ENCODE data around the gene CLEC19A. TPM values are rescaled to one million over a fixed set of nuclear protein-coding genes. Genes with fewer than 3 reads are reported as not detected.

CLEC19A gene
- total and polyA plus RNA-seq, 2 experiments from 2014 or later = not detected

DNA sequence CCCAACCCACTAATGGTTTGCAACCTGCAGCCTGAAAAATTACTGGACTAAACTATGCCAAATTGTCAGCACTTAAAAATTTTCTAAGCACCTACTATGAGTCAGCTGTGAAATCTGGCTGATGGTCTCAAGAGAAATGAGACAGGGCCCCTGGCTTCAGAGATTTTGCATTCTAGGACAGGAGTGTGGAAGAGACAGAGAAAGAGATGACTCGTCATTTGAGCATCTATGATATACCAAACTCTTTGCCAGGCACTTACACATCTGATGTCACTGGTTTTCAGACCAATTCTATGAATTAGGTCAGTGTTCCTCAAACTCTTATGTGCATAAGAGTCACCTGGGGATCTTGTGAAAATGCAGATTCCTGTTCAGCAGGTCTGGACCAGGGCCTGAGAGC is 44.4 kb downstream of the CLEC19A start:
- H3K4me3 Mint-ChIP-seq = no peak overlapping the region
- peaks cover 2% of the 10 kb centered on the region for H3K27me3 Mint-ChIP-seq (ENCODE audit: insufficient read depth, low read depth, poor library complexity)

More for the DNA sequence above, 44.4 kb downstream of the CLEC19A start:
- Mint-ChIP-seq H3K9me3 (peaks cover 19% of the 10 kb centered on the region; the same call in 2 of the 3 replicates), H3K36me3 (ENCODE audit: low read depth) (peaks cover 5% of the 10 kb centered on the region; the same call in 2 of the 3 replicates), H3K4me1 (peaks cover 6% of the 10 kb centered on the region; the same call in 2 of the 3 replicates), H3K27ac (no peak overlapping the region)
- no peaks in the 10 kb centered on the region for H3K9me2 ChIP-seq (ENCODE audit: insufficient read depth)
- H4K20me1 ChIP-seq (replicated peaks; ENCODE audit: insufficient read depth) = no peaks in the 10 kb centered on the region
- no peaks in the 10 kb centered on the region for H3K27me3 ChIP-seq (ENCODE audit: insufficient read depth)
- no peaks in the 10 kb centered on the region for H3F3A ChIP-seq (replicated peaks; ENCODE audit: low read depth)
- no peaks in the 10 kb centered on the region for H3K79me2 ChIP-seq (replicated peaks; ENCODE audit: insufficient read depth)
- ATAC-seq (no peak), DNase-seq (ENCODE audit: low spot score) (no peak)
- no peaks in the 10 kb centered on the region for H3K36me3 ChIP-seq (ENCODE audit: insufficient read depth)
- no peak overlapping the region for H3K27ac ChIP-seq (ENCODE audit: low read depth)
- H3K4me2 ChIP-seq = no peak overlapping the region
- H3K4me3 ChIP-seq = no peak overlapping the region
- TF ChIP-seq, protein P1, sequence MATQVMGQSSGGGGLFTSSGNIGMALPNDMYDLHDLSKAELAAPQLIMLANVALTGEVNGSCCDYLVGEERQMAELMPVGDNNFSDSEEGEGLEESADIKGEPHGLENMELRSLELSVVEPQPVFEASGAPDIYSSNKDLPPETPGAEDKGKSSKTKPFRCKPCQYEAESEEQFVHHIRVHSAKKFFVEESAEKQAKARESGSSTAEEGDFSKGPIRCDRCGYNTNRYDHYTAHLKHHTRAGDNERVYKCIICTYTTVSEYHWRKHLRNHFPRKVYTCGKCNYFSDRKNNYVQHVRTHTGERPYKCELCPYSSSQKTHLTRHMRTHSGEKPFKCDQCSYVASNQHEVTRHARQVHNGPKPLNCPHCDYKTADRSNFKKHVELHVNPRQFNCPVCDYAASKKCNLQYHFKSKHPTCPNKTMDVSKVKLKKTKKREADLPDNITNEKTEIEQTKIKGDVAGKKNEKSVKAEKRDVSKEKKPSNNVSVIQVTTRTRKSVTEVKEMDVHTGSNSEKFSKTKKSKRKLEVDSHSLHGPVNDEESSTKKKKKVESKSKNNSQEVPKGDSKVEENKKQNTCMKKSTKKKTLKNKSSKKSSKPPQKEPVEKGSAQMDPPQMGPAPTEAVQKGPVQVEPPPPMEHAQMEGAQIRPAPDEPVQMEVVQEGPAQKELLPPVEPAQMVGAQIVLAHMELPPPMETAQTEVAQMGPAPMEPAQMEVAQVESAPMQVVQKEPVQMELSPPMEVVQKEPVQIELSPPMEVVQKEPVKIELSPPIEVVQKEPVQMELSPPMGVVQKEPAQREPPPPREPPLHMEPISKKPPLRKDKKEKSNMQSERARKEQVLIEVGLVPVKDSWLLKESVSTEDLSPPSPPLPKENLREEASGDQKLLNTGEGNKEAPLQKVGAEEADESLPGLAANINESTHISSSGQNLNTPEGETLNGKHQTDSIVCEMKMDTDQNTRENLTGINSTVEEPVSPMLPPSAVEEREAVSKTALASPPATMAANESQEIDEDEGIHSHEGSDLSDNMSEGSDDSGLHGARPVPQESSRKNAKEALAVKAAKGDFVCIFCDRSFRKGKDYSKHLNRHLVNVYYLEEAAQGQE (IDR thresholded peaks at IDR 0.05; ENCODE audit: unreplicated experiment) = no peak
- TF ChIP-seq ZNF114 (CRISPR knock-in tag; IDR thresholded peaks at IDR 0.05) (no peak), EZH2phosphoT487 (IDR thresholded peaks at IDR 0.05; ENCODE audit: unreplicated experiment) (no peak), NANOG (IDR thresholded peaks at IDR 0.05; ENCODE audit: borderline replicate concordance) (no peak), CREB1 (CRISPR knock-in tag; IDR thresholded peaks at IDR 0.05; ENCODE audit: low read depth) (no peak), JUNB (IDR thresholded peaks at IDR 0.05; ENCODE audit: unreplicated experiment) (no peak), POLR2AphosphoS5 (IDR thresholded peaks at IDR 0.05; ENCODE audit: low read depth) (no peak), ZNF331 (CRISPR knock-in tag; IDR thresholded peaks at IDR 0.05; ENCODE audit: low read depth) (no peak), EZH2 (IDR thresholded peaks at IDR 0.05; ENCODE audit: low read depth, unreplicated experiment) (no peak), STAT1 (IDR thresholded peaks at IDR 0.05; ENCODE audit: unreplicated experiment) (no peak)
- TF ChIP-seq, protein P2, sequence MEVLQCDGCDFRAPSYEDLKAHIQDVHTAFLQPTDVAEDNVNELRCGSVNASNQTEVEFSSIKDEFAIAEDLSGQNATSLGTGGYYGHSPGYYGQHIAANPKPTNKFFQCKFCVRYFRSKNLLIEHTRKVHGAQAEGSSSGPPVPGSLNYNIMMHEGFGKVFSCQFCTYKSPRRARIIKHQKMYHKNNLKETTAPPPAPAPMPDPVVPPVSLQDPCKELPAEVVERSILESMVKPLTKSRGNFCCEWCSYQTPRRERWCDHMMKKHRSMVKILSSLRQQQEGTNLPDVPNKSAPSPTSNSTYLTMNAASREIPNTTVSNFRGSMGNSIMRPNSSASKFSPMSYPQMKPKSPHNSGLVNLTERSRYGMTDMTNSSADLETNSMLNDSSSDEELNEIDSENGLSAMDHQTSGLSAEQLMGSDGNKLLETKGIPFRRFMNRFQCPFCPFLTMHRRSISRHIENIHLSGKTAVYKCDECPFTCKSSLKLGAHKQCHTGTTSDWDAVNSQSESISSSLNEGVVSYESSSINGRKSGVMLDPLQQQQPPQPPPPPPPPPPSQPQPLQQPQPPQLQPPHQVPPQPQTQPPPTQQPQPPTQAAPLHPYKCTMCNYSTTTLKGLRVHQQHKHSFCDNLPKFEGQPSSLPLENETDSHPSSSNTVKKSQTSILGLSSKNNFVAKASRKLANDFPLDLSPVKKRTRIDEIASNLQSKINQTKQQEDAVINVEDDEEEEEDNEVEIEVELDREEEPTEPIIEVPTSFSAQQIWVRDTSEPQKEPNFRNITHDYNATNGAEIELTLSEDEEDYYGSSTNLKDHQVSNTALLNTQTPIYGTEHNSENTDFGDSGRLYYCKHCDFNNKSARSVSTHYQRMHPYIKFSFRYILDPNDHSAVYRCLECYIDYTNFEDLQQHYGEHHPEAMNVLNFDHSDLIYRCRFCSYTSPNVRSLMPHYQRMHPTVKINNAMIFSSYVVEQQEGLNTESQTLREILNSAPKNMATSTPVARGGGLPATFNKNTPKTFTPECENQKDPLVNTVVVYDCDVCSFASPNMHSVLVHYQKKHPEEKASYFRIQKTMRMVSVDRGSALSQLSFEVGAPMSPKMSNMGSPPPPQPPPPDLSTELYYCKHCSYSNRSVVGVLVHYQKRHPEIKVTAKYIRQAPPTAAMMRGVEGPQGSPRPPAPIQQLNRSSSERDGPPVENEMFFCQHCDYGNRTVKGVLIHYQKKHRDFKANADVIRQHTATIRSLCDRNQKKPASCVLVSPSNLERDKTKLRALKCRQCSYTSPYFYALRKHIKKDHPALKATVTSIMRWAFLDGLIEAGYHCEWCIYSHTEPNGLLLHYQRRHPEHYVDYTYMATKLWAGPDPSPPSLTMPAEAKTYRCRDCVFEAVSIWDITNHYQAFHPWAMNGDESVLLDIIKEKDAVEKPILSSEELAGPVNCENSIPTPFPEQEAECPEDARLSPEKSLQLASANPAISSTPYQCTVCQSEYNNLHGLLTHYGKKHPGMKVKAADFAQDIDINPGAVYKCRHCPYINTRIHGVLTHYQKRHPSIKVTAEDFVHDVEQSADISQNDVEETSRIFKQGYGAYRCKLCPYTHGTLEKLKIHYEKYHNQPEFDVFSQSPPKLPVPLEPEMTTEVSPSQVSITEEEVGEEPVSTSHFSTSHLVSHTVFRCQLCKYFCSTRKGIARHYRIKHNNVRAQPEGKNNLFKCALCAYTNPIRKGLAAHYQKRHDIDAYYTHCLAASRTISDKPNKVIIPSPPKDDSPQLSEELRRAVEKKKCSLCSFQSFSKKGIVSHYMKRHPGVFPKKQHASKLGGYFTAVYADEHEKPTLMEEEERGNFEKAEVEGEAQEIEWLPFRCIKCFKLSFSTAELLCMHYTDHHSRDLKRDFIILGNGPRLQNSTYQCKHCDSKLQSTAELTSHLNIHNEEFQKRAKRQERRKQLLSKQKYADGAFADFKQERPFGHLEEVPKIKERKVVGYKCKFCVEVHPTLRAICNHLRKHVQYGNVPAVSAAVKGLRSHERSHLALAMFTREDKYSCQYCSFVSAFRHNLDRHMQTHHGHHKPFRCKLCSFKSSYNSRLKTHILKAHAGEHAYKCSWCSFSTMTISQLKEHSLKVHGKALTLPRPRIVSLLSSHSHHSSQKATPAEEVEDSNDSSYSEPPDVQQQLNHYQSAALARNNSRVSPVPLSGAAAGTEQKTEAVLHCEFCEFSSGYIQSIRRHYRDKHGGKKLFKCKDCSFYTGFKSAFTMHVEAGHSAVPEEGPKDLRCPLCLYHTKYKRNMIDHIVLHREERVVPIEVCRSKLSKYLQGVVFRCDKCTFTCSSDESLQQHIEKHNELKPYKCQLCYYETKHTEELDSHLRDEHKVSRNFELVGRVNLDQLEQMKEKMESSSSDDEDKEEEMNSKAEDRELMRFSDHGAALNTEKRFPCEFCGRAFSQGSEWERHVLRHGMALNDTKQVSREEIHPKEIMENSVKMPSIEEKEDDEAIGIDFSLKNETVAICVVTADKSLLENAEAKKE (CRISPR knock-in tag; IDR thresholded peaks at IDR 0.05) = no peak
- TF ChIP-seq, protein P3, sequence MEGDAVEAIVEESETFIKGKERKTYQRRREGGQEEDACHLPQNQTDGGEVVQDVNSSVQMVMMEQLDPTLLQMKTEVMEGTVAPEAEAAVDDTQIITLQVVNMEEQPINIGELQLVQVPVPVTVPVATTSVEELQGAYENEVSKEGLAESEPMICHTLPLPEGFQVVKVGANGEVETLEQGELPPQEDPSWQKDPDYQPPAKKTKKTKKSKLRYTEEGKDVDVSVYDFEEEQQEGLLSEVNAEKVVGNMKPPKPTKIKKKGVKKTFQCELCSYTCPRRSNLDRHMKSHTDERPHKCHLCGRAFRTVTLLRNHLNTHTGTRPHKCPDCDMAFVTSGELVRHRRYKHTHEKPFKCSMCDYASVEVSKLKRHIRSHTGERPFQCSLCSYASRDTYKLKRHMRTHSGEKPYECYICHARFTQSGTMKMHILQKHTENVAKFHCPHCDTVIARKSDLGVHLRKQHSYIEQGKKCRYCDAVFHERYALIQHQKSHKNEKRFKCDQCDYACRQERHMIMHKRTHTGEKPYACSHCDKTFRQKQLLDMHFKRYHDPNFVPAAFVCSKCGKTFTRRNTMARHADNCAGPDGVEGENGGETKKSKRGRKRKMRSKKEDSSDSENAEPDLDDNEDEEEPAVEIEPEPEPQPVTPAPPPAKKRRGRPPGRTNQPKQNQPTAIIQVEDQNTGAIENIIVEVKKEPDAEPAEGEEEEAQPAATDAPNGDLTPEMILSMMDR (conservative IDR thresholded peaks at IDR 0.05; ENCODE audit: low read depth in 2 of 2) = no peak
- TF ChIP-seq, protein P4, sequence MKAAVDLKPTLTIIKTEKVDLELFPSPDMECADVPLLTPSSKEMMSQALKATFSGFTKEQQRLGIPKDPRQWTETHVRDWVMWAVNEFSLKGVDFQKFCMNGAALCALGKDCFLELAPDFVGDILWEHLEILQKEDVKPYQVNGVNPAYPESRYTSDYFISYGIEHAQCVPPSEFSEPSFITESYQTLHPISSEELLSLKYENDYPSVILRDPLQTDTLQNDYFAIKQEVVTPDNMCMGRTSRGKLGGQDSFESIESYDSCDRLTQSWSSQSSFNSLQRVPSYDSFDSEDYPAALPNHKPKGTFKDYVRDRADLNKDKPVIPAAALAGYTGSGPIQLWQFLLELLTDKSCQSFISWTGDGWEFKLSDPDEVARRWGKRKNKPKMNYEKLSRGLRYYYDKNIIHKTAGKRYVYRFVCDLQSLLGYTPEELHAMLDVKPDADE (IDR thresholded peaks at IDR 0.05) = no peak
- peak overlapping the region; percentile 59 for H2AFZ ChIP-seq
- H3K4me1 ChIP-seq (ENCODE audit: insufficient read depth) = peaks cover 11% of the 10 kb centered on the region; the same call in 1 of the 2 replicates
